Superior temporal gyrus (tissue), 1 donor: ENCODE measurements around the gene CDK5.

Experiments used
- DNase-seq: peaks from one replicate; pipeline ENCODE4 v3.0.0-alpha.2; 2016; ENCODE audit errors: extremely low spot score

Gene CDK5

GRCh38 chr7:151057506-151057988, at the start of gene CDK5:
Gene CDK5 (minus strand): TSS chr7:151057897. CDS start chr7:151057848, 49 bp downstream.
- DNase-seq = no peak

- no peak for DNase-seq
Observed at GRCh38 chr7:151104411-151105235, 46.9 kb upstream of the CDK5 start.

- DNase-seq = no peak
Observed at GRCh38 chr7:151103973-151104372, 46.3 kb upstream of the CDK5 start.

GRCh38 chr7:151102991-151103390, 45.3 kb upstream of the CDK5 start:
- no peak for DNase-seq

GRCh38 chr7:151101621-151102396, 44.1 kb upstream of the CDK5 start:
- DNase-seq = no peak

- DNase-seq = no peak
Observed at GRCh38 chr7:151100921-151101320, 43.2 kb upstream of the CDK5 start.

- DNase-seq = no peak
Observed at GRCh38 chr7:151099486-151100211, 42.0 kb upstream of the CDK5 start.

GRCh38 chr7:151095828-151096475, 38.3 kb upstream of the CDK5 start:
- peak; percentile 20 for DNase-seq

- peak; percentile 46 for DNase-seq
Observed at GRCh38 chr7:151095123-151095797, 37.6 kb upstream of the CDK5 start.

- no peak for DNase-seq
Observed at GRCh38 chr7:151094675-151095074, 37.0 kb upstream of the CDK5 start.

GRCh38 chr7:151093748-151094147, 36.1 kb upstream of the CDK5 start:
- DNase-seq = no peak

- DNase-seq = no peak
Observed at GRCh38 chr7:151091988-151092387, 34.3 kb upstream of the CDK5 start.

GRCh38 chr7:151091431-151091830, 33.7 kb upstream of the CDK5 start:
- no peak for DNase-seq

- no peak for DNase-seq
Observed at GRCh38 chr7:151091003-151091402, 33.3 kb upstream of the CDK5 start.

GRCh38 chr7:151089893-151090730, 32.4 kb upstream of the CDK5 start:
- DNase-seq = no peak

- DNase-seq = no peak
Observed at GRCh38 chr7:151088856-151089699, 31.4 kb upstream of the CDK5 start.

GRCh38 chr7:151088019-151088855, 30.5 kb upstream of the CDK5 start:
- DNase-seq = no peak
